H9 (cell line): ENCODE measurements around the gene SLC35A2. TPM values are rescaled to one million over a fixed set of nuclear protein-coding genes. Genes with fewer than 3 reads are reported as not detected.

ENCODE experiments used
- DNase-seq: peaks from one replicate; pipeline ENCODE4 v3.0.0-alpha.2; 2017
- H2AFZ ChIP-seq: one replicate; pipeline ENCODE4 v1.6.1; 2013; ENCODE audit warnings: mild to moderate bottlenecking, low read length, control low read depth, moderate library complexity
- H2AK5ac ChIP-seq: 2 replicates; pipeline ENCODE4 v1.6.1; 2013; ENCODE audit warnings: low read length, control low read depth, mixed read lengths; ENCODE audit not compliant: insufficient read length
- H2BK120ac ChIP-seq: one replicate; pipeline ENCODE4 v1.6.1; 2013; ENCODE audit warnings: low read depth, mild to moderate bottlenecking, low read length, control low read depth, inconsistent platforms; ENCODE audit not compliant: poor library complexity, severe bottlenecking
- H2BK12ac ChIP-seq: 2 replicates; pipeline ENCODE4 v1.6.1; 2013; ENCODE audit warnings: low read length, control low read depth, mixed read lengths, low read depth; ENCODE audit not compliant: insufficient read length
- H2BK15ac ChIP-seq: 2 replicates; pipeline ENCODE4 v1.6.1; 2013; ENCODE audit warnings: low read depth, low read length, control low read depth
- H2BK20ac ChIP-seq: one replicate; pipeline ENCODE4 v1.6.1; 2013; ENCODE audit warnings: low read depth, mild to moderate bottlenecking, low read length, control low read depth, inconsistent platforms; ENCODE audit not compliant: poor library complexity, severe bottlenecking
- H2BK5ac ChIP-seq: 2 replicates; pipeline ENCODE4 v1.6.1; 2013; ENCODE audit warnings: low read length, control low read depth, mixed read lengths; ENCODE audit not compliant: insufficient read length
- H3K14ac ChIP-seq: 2 replicates; pipeline ENCODE4 v1.6.1; 2013; ENCODE audit warnings: low read length, control low read depth; ENCODE audit not compliant: insufficient read depth
- H3K18ac ChIP-seq: 2 replicates; pipeline ENCODE4 v1.6.1; 2013; ENCODE audit warnings: low read depth, mild to moderate bottlenecking, mixed read lengths, low read length, control low read depth; ENCODE audit not compliant: insufficient read length
- H3K23ac ChIP-seq: 2 replicates; pipeline ENCODE4 v1.6.1; 2013; ENCODE audit warnings: low read length, control low read depth, mixed read lengths, low read depth; ENCODE audit not compliant: insufficient read length
- H3K23me2 ChIP-seq: 2 replicates; pipeline ENCODE4 v1.6.1; 2013; ENCODE audit warnings: low read depth, mild to moderate bottlenecking, mixed read lengths, low read length, control low read depth; ENCODE audit not compliant: insufficient read length, poor library complexity, severe bottlenecking
- H3K27ac ChIP-seq: 2 replicates; pipeline ENCODE4 v1.5.1; 2013; ENCODE audit warnings: low read length, control low read depth, mixed read lengths, low read depth; ENCODE audit not compliant: insufficient read length
- H3K27me3 ChIP-seq: 2 replicates; pipeline ENCODE4 v1.6.1; 2013; ENCODE audit warnings: low read length, control low read depth, inconsistent platforms; ENCODE audit not compliant: insufficient read depth
- H3K4ac ChIP-seq: 2 replicates; pipeline ENCODE4 v1.6.1; 2013; ENCODE audit warnings: low read depth, mild to moderate bottlenecking, control low read depth, inconsistent platforms, low read length, moderate library complexity
- H3K4me1 ChIP-seq: 2 replicates; pipeline ENCODE4 v1.6.1; 2013; ENCODE audit warnings: low read length, control low read depth, inconsistent platforms; ENCODE audit not compliant: insufficient read depth
- H3K4me2 ChIP-seq: 2 replicates; pipeline ENCODE4 v1.6.1; 2013; ENCODE audit warnings: low read length, control low read depth, mixed read lengths; ENCODE audit not compliant: insufficient read length, insufficient read depth
- H3K56ac ChIP-seq: 2 replicates; pipeline ENCODE4 v1.6.1; 2013; ENCODE audit warnings: low read depth, mild to moderate bottlenecking, mixed read lengths, low read length, control low read depth; ENCODE audit not compliant: insufficient read length
- H3K79me1 ChIP-seq: 2 replicates; pipeline ENCODE4 v1.6.1; 2013; ENCODE audit warnings: low read depth, mild to moderate bottlenecking, moderate library complexity, low read length, control low read depth, inconsistent platforms; ENCODE audit not compliant: insufficient read depth, poor library complexity, severe bottlenecking
- H3K79me2 ChIP-seq: 2 replicates; pipeline ENCODE4 v1.6.1; 2013; ENCODE audit warnings: low read length, control low read depth, inconsistent platforms; ENCODE audit not compliant: insufficient read depth
- H3K9ac ChIP-seq: 2 replicates; pipeline ENCODE4 v1.6.1; 2013; ENCODE audit warnings: low read length, control low read depth, mixed read lengths; ENCODE audit not compliant: insufficient read length; ENCODE audit errors: extremely low read depth
- H3K9me3 ChIP-seq: one replicate; pipeline ENCODE4 v1.6.1; 2013; ENCODE audit warnings: low read depth, low read length, inconsistent platforms; ENCODE audit not compliant: control insufficient read depth
- H3T11ph ChIP-seq: one replicate; pipeline ENCODE4 v1.6.1; 2013; ENCODE audit warnings: mild to moderate bottlenecking, low read length, control low read depth, inconsistent platforms
- H4K20me1 ChIP-seq: one replicate; pipeline ENCODE4 v1.6.1; 2013; ENCODE audit not compliant: control insufficient read depth, insufficient read length, insufficient read depth
- H4K5ac ChIP-seq: 2 replicates; pipeline ENCODE4 v1.6.1; 2013; ENCODE audit warnings: low read depth, mild to moderate bottlenecking, mixed read lengths, low read length, control low read depth; ENCODE audit not compliant: insufficient read length
- H4K8ac ChIP-seq: replicated peaks from 2 replicates; pipeline ENCODE4 v1.6.1; 2013; ENCODE audit warnings: low read length, control low read depth, mixed read lengths, low read depth; ENCODE audit not compliant: insufficient read length
- H4K91ac ChIP-seq: 2 replicates; pipeline ENCODE4 v1.6.1; 2013; ENCODE audit warnings: low read depth, mild to moderate bottlenecking, moderate library complexity, mixed read lengths, low read length, control low read depth; ENCODE audit not compliant: insufficient read length
- H3K27ac Mint-ChIP-seq, 3 experiments: 2 replicates in 2 of 3; 3 replicates in 1 of 3; pipeline ENCODE4 v1.8.0; 2020 to 2021; ENCODE audit warnings: mixed read lengths in 3 of 3, mild to moderate bottlenecking in 1 of 3, moderate library complexity in 1 of 3
- H3K27me3 Mint-ChIP-seq: 2 replicates; pipeline ENCODE4 v1.8.0; 2021; ENCODE audit warnings: low read depth, mild to moderate bottlenecking, moderate library complexity, mixed read lengths
- H3K36me3 Mint-ChIP-seq, 3 experiments: 2 replicates in 2 of 3; 3 replicates in 1 of 3; pipeline ENCODE4 v1.8.0; 2020 to 2021; ENCODE audit warnings: low read depth in 3 of 3, mixed read lengths in 3 of 3; ENCODE audit not compliant: insufficient read depth in 1 of 3
- H3K4me1 Mint-ChIP-seq, 2 experiments: 2 replicates each; pipeline ENCODE4 v1.8.0; 2020; ENCODE audit warnings: mixed read lengths in 2 of 2
- H3K4me3 Mint-ChIP-seq, 2 experiments: 2 replicates in 1 of 2; 3 replicates in 1 of 2; pipeline ENCODE4 v1.8.0; 2020 to 2021; ENCODE audit warnings: mild to moderate bottlenecking in 2 of 2, mixed read lengths in 2 of 2, moderate library complexity in 1 of 2
- H3K9me3 Mint-ChIP-seq, 2 experiments: 2 replicates in 1 of 2; 3 replicates in 1 of 2; pipeline ENCODE4 v1.8.0; 2020; ENCODE audit warnings: mild to moderate bottlenecking in 2 of 2, mixed read lengths in 2 of 2, moderate library complexity in 1 of 2
- WGBS: extraction: QIAGEN DNeasy Blood & Tissue Kit; methylation state at CpG from one replicate; pipeline ENCODE4 v1.1.7; 2013; ENCODE audit warnings: missing lambda C conversion rate, low lambda C conversion rate, mixed read lengths; ENCODE audit not compliant: insufficient read length; ENCODE audit errors: extremely low coverage; 5-methylcytosine and 5-hydroxymethylcytosine counted together
- total RNA-seq: library from RNA; stranded (reverse); gene quantifications from 2 replicates; pipeline ENCODE4 v1.2.1, GENCODE V29; 2021
- TF ChIP-seq, protein P1 (sequence below): fragments of 200-600 bp; sonication (generic); conservative IDR thresholded peaks from 3 replicates; pipeline ENCODE4 v1.8.0; 2021; ENCODE audit warnings: antibody characterized with exemption, mild to moderate bottlenecking

The SLC35A2 gene
- total RNA-seq, 1 experiment from 2014 or later, result 32.9 TPM

DNA sequence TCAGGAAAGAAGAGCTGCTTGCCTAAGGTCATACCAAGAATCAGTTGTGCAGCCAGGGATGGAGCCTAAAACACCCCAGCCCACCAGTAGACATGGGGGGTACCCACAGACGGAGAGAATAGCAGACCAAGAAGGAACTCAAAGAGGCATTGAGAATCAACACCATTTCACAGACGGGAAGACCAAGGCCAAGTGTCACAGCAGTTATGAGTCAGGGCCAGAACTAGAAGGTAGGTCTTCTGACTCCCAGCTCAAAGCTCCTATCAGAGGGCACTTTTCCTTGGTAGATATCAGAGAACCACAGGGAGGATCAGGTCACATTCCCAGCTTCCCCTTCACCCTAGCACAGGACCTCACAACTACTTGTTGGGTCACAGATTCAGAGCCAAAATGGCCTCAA lies 31.4 kb upstream of the SLC35A2 start:
- Histone ChIP-seq H2BK15ac (no peak overlapping the region), H3K4ac (no peak overlapping the region), H2BK20ac (no peak overlapping the region), H3K9ac (no peak overlapping the region), H2BK12ac (no peak overlapping the region), H3K56ac (no peak overlapping the region), H3K23me2 (no peaks in the 10 kb centered on the region), H2BK120ac (no peak overlapping the region), H2AK5ac (no peak overlapping the region), H2BK5ac (no peak overlapping the region), H2AFZ (no peak overlapping the region), H3K27me3 (no peaks in the 10 kb centered on the region), H3K9me3 (no peaks in the 10 kb centered on the region), H4K5ac (no peak overlapping the region), H3K79me2 (peaks cover 4% of the 10 kb centered on the region; the same call in 1 of the 2 replicates), H3K14ac (no peak overlapping the region), H3K79me1 (peaks cover 6% of the 10 kb centered on the region), H4K8ac (no peak overlapping the region), H4K20me1 (no peaks in the 10 kb centered on the region), H3T11ph (no peak overlapping the region), H3K4me2 (no peak overlapping the region), H3K4me1 (no peaks in the 10 kb centered on the region; the same call in 1 of the 2 replicates), H4K91ac (no peak overlapping the region), H3K18ac (no peak overlapping the region), H3K23ac (no peak overlapping the region), H3K27ac (no peak overlapping the region)
- H3K36me3 Mint-ChIP-seq, result peaks cover 26 to 50% (median 41%) of the 10 kb centered on the region in 3 experiments
- peaks cover 64 to 77% of the 10 kb centered on the region in 2 experiments for H3K9me3 Mint-ChIP-seq
- peaks cover 13 to 21% of the 10 kb centered on the region in 2 experiments for H3K4me1 Mint-ChIP-seq
- WGBS, result no CpG with 5 or more reads among the region's 2 CpGs
- TF ChIP-seq, protein P1, sequence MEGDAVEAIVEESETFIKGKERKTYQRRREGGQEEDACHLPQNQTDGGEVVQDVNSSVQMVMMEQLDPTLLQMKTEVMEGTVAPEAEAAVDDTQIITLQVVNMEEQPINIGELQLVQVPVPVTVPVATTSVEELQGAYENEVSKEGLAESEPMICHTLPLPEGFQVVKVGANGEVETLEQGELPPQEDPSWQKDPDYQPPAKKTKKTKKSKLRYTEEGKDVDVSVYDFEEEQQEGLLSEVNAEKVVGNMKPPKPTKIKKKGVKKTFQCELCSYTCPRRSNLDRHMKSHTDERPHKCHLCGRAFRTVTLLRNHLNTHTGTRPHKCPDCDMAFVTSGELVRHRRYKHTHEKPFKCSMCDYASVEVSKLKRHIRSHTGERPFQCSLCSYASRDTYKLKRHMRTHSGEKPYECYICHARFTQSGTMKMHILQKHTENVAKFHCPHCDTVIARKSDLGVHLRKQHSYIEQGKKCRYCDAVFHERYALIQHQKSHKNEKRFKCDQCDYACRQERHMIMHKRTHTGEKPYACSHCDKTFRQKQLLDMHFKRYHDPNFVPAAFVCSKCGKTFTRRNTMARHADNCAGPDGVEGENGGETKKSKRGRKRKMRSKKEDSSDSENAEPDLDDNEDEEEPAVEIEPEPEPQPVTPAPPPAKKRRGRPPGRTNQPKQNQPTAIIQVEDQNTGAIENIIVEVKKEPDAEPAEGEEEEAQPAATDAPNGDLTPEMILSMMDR, result no peak
- peaks cover 1% of the 10 kb centered on the region; the same call in 1 of the 2 replicates for H3K27me3 Mint-ChIP-seq
- no peak overlapping the region for H3K4me3 Mint-ChIP-seq
- no peak overlapping the region for H3K27ac Mint-ChIP-seq
- no peak for DNase-seq
